ENCODE data around the gene FIGN. TPM values are rescaled to one million over a fixed set of nuclear protein-coding genes. Genes with fewer than 3 reads are reported as not detected.

The FIGN gene
- total RNA-seq, 1 experiment from 2014 or later, result 14.6 TPM

DNA sequence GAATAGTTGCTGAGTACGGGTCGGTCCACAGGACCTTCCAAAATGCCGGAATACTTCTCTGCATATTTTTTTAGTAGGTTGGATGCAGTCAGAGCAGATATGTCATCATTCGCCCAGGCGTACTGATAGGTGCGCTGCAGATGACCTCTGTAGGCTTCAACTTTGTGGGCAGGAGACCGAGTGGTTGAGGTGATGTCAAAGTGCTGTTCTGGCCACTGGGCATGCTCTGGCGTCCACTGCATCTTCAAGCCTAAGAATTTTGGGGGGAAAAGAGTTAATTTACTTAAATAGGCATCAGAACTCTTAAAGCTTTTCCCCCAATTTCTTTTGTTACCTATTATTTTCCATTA is 124.3 kb downstream of the FIGN start:
- peaks cover 3 to 8% of the 10 kb centered on the region in 2 experiments for H3K4me1 Mint-ChIP-seq
- H3K9me3 ChIP-seq (ENCODE audit: control insufficient read depth, low read depth, low read length), result no peaks in the 10 kb centered on the region
- no peak overlapping the region for H2BK15ac ChIP-seq (ENCODE audit: low read depth, low read length)
- H3K27ac Mint-ChIP-seq, result peak overlapping the region in 2 of 3 experiments; percentile 62 to 85; a peak in 2 of 7 replicates
- no peak overlapping the region for H3K9ac ChIP-seq (ENCODE audit: extremely low read depth, insufficient read length, low read length)
- H3K56ac ChIP-seq (ENCODE audit: insufficient read length, low read depth, low read length), result no peak overlapping the region
- no peaks in the 10 kb centered on the region for H3K79me2 ChIP-seq (ENCODE audit: insufficient read depth, low read length)
- H3K27me3 Mint-ChIP-seq (ENCODE audit: low read depth), result no peaks in the 10 kb centered on the region
- no CpG with 5 or more reads among the region's 8 CpGs for WGBS (ENCODE audit: extremely low coverage, insufficient read length, low lambda C conversion rate)
- H4K8ac ChIP-seq (replicated peaks; ENCODE audit: insufficient read length, low read depth, low read length), result no peak overlapping the region
- H2BK12ac ChIP-seq (ENCODE audit: insufficient read length, low read depth, low read length), result no peak overlapping the region
- TF ChIP-seq, protein P1, sequence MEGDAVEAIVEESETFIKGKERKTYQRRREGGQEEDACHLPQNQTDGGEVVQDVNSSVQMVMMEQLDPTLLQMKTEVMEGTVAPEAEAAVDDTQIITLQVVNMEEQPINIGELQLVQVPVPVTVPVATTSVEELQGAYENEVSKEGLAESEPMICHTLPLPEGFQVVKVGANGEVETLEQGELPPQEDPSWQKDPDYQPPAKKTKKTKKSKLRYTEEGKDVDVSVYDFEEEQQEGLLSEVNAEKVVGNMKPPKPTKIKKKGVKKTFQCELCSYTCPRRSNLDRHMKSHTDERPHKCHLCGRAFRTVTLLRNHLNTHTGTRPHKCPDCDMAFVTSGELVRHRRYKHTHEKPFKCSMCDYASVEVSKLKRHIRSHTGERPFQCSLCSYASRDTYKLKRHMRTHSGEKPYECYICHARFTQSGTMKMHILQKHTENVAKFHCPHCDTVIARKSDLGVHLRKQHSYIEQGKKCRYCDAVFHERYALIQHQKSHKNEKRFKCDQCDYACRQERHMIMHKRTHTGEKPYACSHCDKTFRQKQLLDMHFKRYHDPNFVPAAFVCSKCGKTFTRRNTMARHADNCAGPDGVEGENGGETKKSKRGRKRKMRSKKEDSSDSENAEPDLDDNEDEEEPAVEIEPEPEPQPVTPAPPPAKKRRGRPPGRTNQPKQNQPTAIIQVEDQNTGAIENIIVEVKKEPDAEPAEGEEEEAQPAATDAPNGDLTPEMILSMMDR (conservative IDR thresholded peaks at IDR 0.05), result no peak
- no peak overlapping the region for H3K4ac ChIP-seq (ENCODE audit: low read depth, low read length)
- H3K23me2 ChIP-seq (ENCODE audit: insufficient read length, low read depth, low read length, poor library complexity, severe bottlenecking), result no peaks in the 10 kb centered on the region
- H3K27me3 ChIP-seq (ENCODE audit: insufficient read depth, low read length), result no peaks in the 10 kb centered on the region
- H3K9me3 Mint-ChIP-seq, result no peaks in the 10 kb centered on the region
- no peak overlapping the region for H2AFZ ChIP-seq (ENCODE audit: low read length)
- peaks cover 5 to 19% (median 18%) of the 10 kb centered on the region in 3 experiments; a peak in 6 of 7 replicates for H3K36me3 Mint-ChIP-seq (ENCODE audit: insufficient read depth in 1 of 3, low read depth in 3 of 3)
- no peak overlapping the region for H2BK20ac ChIP-seq (ENCODE audit: low read depth, low read length, poor library complexity, severe bottlenecking)
- no peak overlapping the region for H3K14ac ChIP-seq (ENCODE audit: insufficient read depth, low read length)
- no peak overlapping the region for H4K91ac ChIP-seq (ENCODE audit: insufficient read length, low read depth, low read length)
- H3K4me2 ChIP-seq (ENCODE audit: insufficient read depth, insufficient read length, low read length), result no peak overlapping the region
- H2AK5ac ChIP-seq (ENCODE audit: insufficient read length, low read length), result no peak overlapping the region
- H3T11ph ChIP-seq (ENCODE audit: low read length), result no peak overlapping the region
- no peak overlapping the region for H3K18ac ChIP-seq (ENCODE audit: insufficient read length, low read depth, low read length)
- no peaks in the 10 kb centered on the region for H4K20me1 ChIP-seq (ENCODE audit: control insufficient read depth, insufficient read depth, insufficient read length)
- no peak overlapping the region for H3K27ac ChIP-seq (ENCODE audit: insufficient read length, low read depth, low read length)
- no peaks in the 10 kb centered on the region for H3K79me1 ChIP-seq (ENCODE audit: insufficient read depth, low read depth, low read length, poor library complexity, severe bottlenecking)
- H3K23ac ChIP-seq (ENCODE audit: insufficient read length, low read depth, low read length), result no peak overlapping the region
- H2BK5ac ChIP-seq (ENCODE audit: insufficient read length, low read length), result no peak overlapping the region
- H2BK120ac ChIP-seq (ENCODE audit: low read depth, low read length, poor library complexity, severe bottlenecking), result no peak overlapping the region
- H4K5ac ChIP-seq (ENCODE audit: insufficient read length, low read depth, low read length), result no peak overlapping the region
- H3K4me3 Mint-ChIP-seq, result no peak overlapping the region
- no peaks in the 10 kb centered on the region for H3K4me1 ChIP-seq (ENCODE audit: insufficient read depth, low read length)
- DNase-seq, result no peak

All from H9 (cell line).